Progenitor cell of endocrine pancreas (in vitro differentiated cells): ENCODE data around the gene ADAMTS12. TPM values are rescaled to one million over a fixed set of nuclear protein-coding genes. Genes with fewer than 3 reads are reported as not detected.

Experiments
- DNase-seq: peaks from one replicate; pipeline ENCODE4 v3.0.0; 2021; ENCODE audit warnings: low spot score; ENCODE audit not compliant: unreplicated experiment
- H3K27ac Mint-ChIP-seq: 2 replicates; pipeline ENCODE4 v1.8.0; 2021; ENCODE audit warnings: mild to moderate bottlenecking, moderate library complexity, mixed read lengths
- H3K27me3 Mint-ChIP-seq: 2 replicates; pipeline ENCODE4 v1.8.0; 2021; ENCODE audit warnings: mixed read lengths
- H3K36me3 Mint-ChIP-seq: 2 replicates; pipeline ENCODE4 v1.8.0; 2022; ENCODE audit warnings: mixed read lengths; ENCODE audit not compliant: insufficient read depth
- H3K4me1 Mint-ChIP-seq: 2 replicates; pipeline ENCODE4 v1.8.0; 2021; ENCODE audit warnings: low read depth, mixed read lengths
- H3K4me3 Mint-ChIP-seq: 2 replicates; pipeline ENCODE4 v1.8.0; 2021; ENCODE audit warnings: low read depth, mild to moderate bottlenecking, moderate library complexity, mixed read lengths
- H3K9me3 Mint-ChIP-seq: 2 replicates; pipeline ENCODE4 v1.8.0; 2021; ENCODE audit warnings: low read depth, mixed read lengths
- CTCF ChIP-seq: fragments of 200-600 bp; sonication (generic); IDR thresholded peaks from one replicate; pipeline ENCODE4 v1.5.0; 2021; ENCODE audit warnings: antibody characterized with exemption, mild to moderate bottlenecking; ENCODE audit not compliant: unreplicated experiment
- total RNA-seq: library from RNA; stranded (reverse); gene quantifications from 2 replicates; pipeline ENCODE4 v1.2.1, GENCODE V29; 2021

Gene ADAMTS12
- total RNA-seq, 1 donor from 2014 or later = 5.2 TPM

GRCh38 chr5:33713136-33713765 is 178.5 kb downstream of the ADAMTS12 start:
- no peaks in the 10 kb centered on the region for H3K27me3 Mint-ChIP-seq
- H3K27ac Mint-ChIP-seq = no peak overlapping the region
- peaks cover 5% of the 10 kb centered on the region for H3K36me3 Mint-ChIP-seq
- H3K9me3 Mint-ChIP-seq = peaks cover 8% of the 10 kb centered on the region
- no peak for TF ChIP-seq CTCF
- peaks cover 1% of the 10 kb centered on the region for H3K4me1 Mint-ChIP-seq
- no peak overlapping the region for H3K4me3 Mint-ChIP-seq
- no peak for DNase-seq

- Mint-ChIP-seq H3K27ac (no peak overlapping the region), H3K4me3 (no peak overlapping the region), H3K27me3 (no peaks in the 10 kb centered on the region), H3K4me1 (peaks cover 1% of the 10 kb centered on the region), H3K36me3 (peaks cover 8% of the 10 kb centered on the region), H3K9me3 (peaks cover 13% of the 10 kb centered on the region)
- TF ChIP-seq CTCF = no peak
- DNase-seq = no peak
These were observed 179.1 kb downstream of the ADAMTS12 start for GRCh38 chr5:33712664-33713063.

- peaks cover 11% of the 10 kb centered on the region for H3K36me3 Mint-ChIP-seq
- no peak overlapping the region for H3K4me3 Mint-ChIP-seq
- H3K27me3 Mint-ChIP-seq = no peaks in the 10 kb centered on the region
- no peak for TF ChIP-seq CTCF
- H3K4me1 Mint-ChIP-seq = peaks cover 1% of the 10 kb centered on the region
- H3K27ac Mint-ChIP-seq = no peak overlapping the region
- peaks cover 21% of the 10 kb centered on the region for H3K9me3 Mint-ChIP-seq
- no peak for DNase-seq
These were observed 180.6 kb downstream of the ADAMTS12 start for GRCh38 chr5:33711094-33711679.

- DNase-seq = no peak
- Mint-ChIP-seq H3K27me3 (no peaks in the 10 kb centered on the region), H3K36me3 (peaks cover 4% of the 10 kb centered on the region), H3K9me3 (peaks cover 15% of the 10 kb centered on the region), H3K27ac (no peak overlapping the region), H3K4me1 (peaks cover 7% of the 10 kb centered on the region), H3K4me3 (no peak overlapping the region)
- no peak for TF ChIP-seq CTCF
These were observed 188.9 kb downstream of the ADAMTS12 start for GRCh38 chr5:33702867-33703266.

GRCh38 chr5:33701951-33702350 is 189.8 kb downstream of the ADAMTS12 start:
- no peak overlapping the region for H3K27ac Mint-ChIP-seq
- peaks cover 14% of the 10 kb centered on the region for H3K4me1 Mint-ChIP-seq
- no peak overlapping the region for H3K4me3 Mint-ChIP-seq
- H3K9me3 Mint-ChIP-seq = peaks cover 15% of the 10 kb centered on the region
- DNase-seq = no peak
- no peaks in the 10 kb centered on the region for H3K27me3 Mint-ChIP-seq
- H3K36me3 Mint-ChIP-seq = peaks cover under 1% of the 10 kb centered on the region
- no peak for TF ChIP-seq CTCF
